K562 (cell line): ENCODE results near the gene FRMD4A. TPM values are rescaled to one million over a fixed set of nuclear protein-coding genes. Genes with fewer than 3 reads are reported as not detected.

ENCODE experiments used
- ATAC-seq: fragments of 200-7000 bp; cut with Tn5 transposase; 3 replicates; pipeline ENCODE4 v1.9.1; 2020; ENCODE audit warnings: moderate library complexity
- BruUV-seq: library from RNA; stranded (reverse); fragments of 400-500 nt; replicated peaks from 2 replicates; lab custom pipeline; 2021; lab: Mats Ljungman, UMichigan
- CTCF ChIA-PET: fragments of 300-600 bp; formaldehyde crosslinking; extraction: SDS; loops from one replicate; lab custom pipeline; 2021; ENCODE audit warnings: low intra/inter-chr PET ratio; lab: Yijun Ruan, JAX
- POLR2A ChIA-PET: fragments of 300-600, 350-650 bp; sonication (Branson Sonifier 250); formaldehyde crosslinking; extraction: SDS; loops from one replicate; lab custom pipeline; 2021; ENCODE audit warnings: antibody characterized with exemption, inconsistent platforms; lab: Yijun Ruan, JAX
- DNase-seq, 4 experiments: peaks; one replicate each; pipeline versions ENCODE4 v3.0.0 to v3.0.0-alpha.2; 2011 to 2018; ENCODE audit warnings: low spot score in 3 of 4, mixed read lengths in 3 of 4; ENCODE audit errors: extremely low read depth in 1 of 4
- FAIRE-seq: peaks from 2 replicates; lab custom pipeline; 2011; peaks lifted over from hg19 to GRCh38; lab: Jason Lieb, UNC
- H2AFZ ChIP-seq: 2 replicates; pipeline ENCODE4 v1.6.0; 2011; ENCODE audit warnings: low read depth, low read length, control low read depth, inconsistent platforms
- H3K27ac ChIP-seq: fragments of 200-600 bp; 3 replicates; pipeline ENCODE4 v1.8.0; 2011; ENCODE audit warnings: low read depth, mild to moderate bottlenecking, control low read depth, inconsistent platforms, low read length, moderate library complexity, mixed read lengths; ENCODE audit errors: extremely low read depth
- H3K27me3 ChIP-seq, 2 experiments: fragments of 300-600 bp in 1 of 2; 2 replicates in 1 of 2; 3 replicates in 1 of 2; pipeline versions ENCODE4 v1.6.0 to v1.8.0; 2011; ENCODE audit warnings: inconsistent platforms in 2 of 2, low read length in 2 of 2, mild to moderate bottlenecking in 1 of 2, mixed read lengths in 1 of 2, moderate library complexity in 1 of 2; ENCODE audit not compliant: control insufficient read depth in 2 of 2, insufficient read depth in 2 of 2
- H3K36me3 ChIP-seq: fragments of 300-600 bp; 3 replicates; pipeline ENCODE4 v1.8.0; 2011; ENCODE audit warnings: mild to moderate bottlenecking, low read length, inconsistent platforms; ENCODE audit not compliant: control insufficient read depth, insufficient read depth
- H3K4me1 ChIP-seq, 2 experiments: fragments of 200-600 bp in 1 of 2; replicated peaks in 1 of 2; 2 replicates in 1 of 2; 3 replicates in 1 of 2; pipeline versions ENCODE4 v1.5.1 to v1.8.0; 2011; ENCODE audit warnings: inconsistent platforms in 2 of 2, low read length in 2 of 2, mild to moderate bottlenecking in 1 of 2, mixed read lengths in 1 of 2, moderate library complexity in 1 of 2; ENCODE audit not compliant: control insufficient read depth in 2 of 2, insufficient read depth in 2 of 2
- H3K4me2 ChIP-seq: 2 replicates; pipeline ENCODE4 v1.6.1; 2011; ENCODE audit warnings: low read length, control low read depth, inconsistent platforms, mixed read lengths; ENCODE audit not compliant: insufficient read depth
- H3K4me3 ChIP-seq: fragments of 200-600 bp; sonication (generic), shearing (Covaris generic); 2 replicates; pipeline ENCODE4 v1.5.1; 2016; ENCODE audit warnings: control low read depth, inconsistent platforms
- H3K79me2 ChIP-seq: fragments of 200-600 bp; 3 replicates; pipeline ENCODE4 v1.8.0; 2011; ENCODE audit warnings: low read length, inconsistent platforms; ENCODE audit not compliant: control insufficient read depth, insufficient read depth
- H3K9ac ChIP-seq, 2 experiments: 2 replicates each; pipeline versions ENCODE4 v1.6.0 to v1.6.1; 2011; ENCODE audit warnings: low read depth in 2 of 2, low read length in 2 of 2, control low read depth in 1 of 2, inconsistent platforms in 1 of 2, mild to moderate bottlenecking in 1 of 2, mixed read lengths in 1 of 2; ENCODE audit not compliant: insufficient read depth in 1 of 2
- H3K9me1 ChIP-seq: one replicate; pipeline ENCODE4 v1.6.0; 2011; ENCODE audit warnings: inconsistent platforms, mild to moderate bottlenecking, low read length, moderate library complexity; ENCODE audit not compliant: control insufficient read depth, insufficient read depth
- H3K9me3 ChIP-seq: replicated peaks from 2 replicates; pipeline ENCODE4 v1.5.1; 2011; ENCODE audit warnings: low read depth, low read length, inconsistent platforms; ENCODE audit not compliant: control insufficient read depth, insufficient read depth
- H4K20me1 ChIP-seq: replicated peaks from 2 replicates; pipeline ENCODE4 v1.6.1; 2011; ENCODE audit warnings: low read length, inconsistent platforms, mixed read lengths; ENCODE audit not compliant: control insufficient read depth, insufficient read depth
- CGGBP1 ChIP-seq: fragments of 250-450 bp; sonication (Bioruptor Pico); IDR thresholded peaks from 2 replicates; pipeline ENCODE4 v1.9.0; 2021; ENCODE audit warnings: mild to moderate bottlenecking
- CHD2 ChIP-seq: IDR thresholded peaks from 2 replicates; pipeline ENCODE4 v1.6.1; 2011; ENCODE audit warnings: low read depth, low read length
- E2F4 ChIP-seq: sonication (generic); formaldehyde crosslinking; IDR thresholded peaks from 2 replicates; pipeline ENCODE4 v1.8.0; 2022; ENCODE audit warnings: mild to moderate bottlenecking, low read depth, missing genetic modification reagents
- E2F5 ChIP-seq: sonication (generic); formaldehyde crosslinking; IDR thresholded peaks from 2 replicates; pipeline ENCODE4 v1.8.0; 2022; ENCODE audit warnings: mild to moderate bottlenecking, missing genetic modification reagents
- HDAC2 ChIP-seq: fragments of 450-650 bp; IDR thresholded peaks from 2 replicates; pipeline ENCODE4 v1.6.1; 2016; ENCODE audit warnings: mild to moderate bottlenecking
- NR2C1 ChIP-seq, 2 experiments: fragments of 450-650 bp; IDR thresholded peaks; 2 replicates each; pipeline ENCODE4 v1.6.1; 2017; ENCODE audit warnings: mild to moderate bottlenecking in 2 of 2, antibody characterized with exemption in 1 of 2, inconsistent platforms in 1 of 2, missing compliant biosample characterization in 1 of 2, missing genetic modification characterization in 1 of 2
- THRA ChIP-seq: fragments of 450-650 bp; IDR thresholded peaks from 2 replicates; pipeline ENCODE4 v1.6.1; 2017; ENCODE audit warnings: mild to moderate bottlenecking, moderate library complexity
- VEZF1 ChIP-seq: fragments of 200-800 bp; sonication (Bioruptor generic); IDR thresholded peaks from 2 replicates; pipeline ENCODE4 v1.6.1; 2017; ENCODE audit warnings: missing genetic modification characterization, missing compliant biosample characterization
- ZBTB2 ChIP-seq: fragments of 450-650 bp; IDR thresholded peaks from 2 replicates; pipeline ENCODE4 v1.6.1; 2016; ENCODE audit warnings: antibody characterized with exemption
- ZHX1 ChIP-seq: fragments of 150-350 bp; conservative IDR thresholded peaks from 2 replicates; pipeline ENCODE4 v1.6.1; 2014; ENCODE audit warnings: low read length
- ZNF444 ChIP-seq: fragments of 250-450 bp; sonication (Bioruptor Pico); IDR thresholded peaks from 2 replicates; pipeline ENCODE4 v1.4.0; 2020; ENCODE audit warnings: mild to moderate bottlenecking, moderate library complexity
- WGBS: fragments of 100-300 bp; shearing (Covaris generic); methylation state at CpG from one replicate; pipeline ENCODE4 v1.1.6; 2016; ENCODE audit warnings: low coverage, mixed read lengths; ENCODE audit not compliant: insufficient coverage; ENCODE audit errors: missing lambda C conversion rate; 5-methylcytosine and 5-hydroxymethylcytosine counted together
- in situ Hi-C: fragments of 300-500 bp; cut with MboI; formaldehyde crosslinking; loops from 4 replicates; pipeline ENCODE4 v1.15.0; 2018; ENCODE audit warnings: inconsistent platforms, mixed read lengths
- intact Hi-C: fragments of 100-400 bp; cut with micrococcal nuclease; formaldehyde crosslinking; loops from 2 replicates; pipeline ENCODE4 v1.14.2; 2022
- polyA plus RNA-seq, 8 experiments: library from polyadenylated mRNA; depleted of rRNA in 4 of 8; stranded (reverse) in 5 of 8; unstranded in 3 of 8; fragments of >200 nt; fragmentation: Nextera tagmentation in 2 of 8; fragmentation: Illumina TruSeq in 1 of 8; extraction: Ambion mirVana in 2 of 8; extraction: Trizol in 1 of 8; gene quantifications; 2 replicates each; pipeline versions ENCODE4 v1.2.1 to v1.2.3, GENCODE V29; 2011 to 2014; ENCODE audit warnings: inconsistent platforms in 1 of 8, missing spikeins in 1 of 8
- total RNA-seq, 7 experiments: library from RNA; depleted of rRNA in 6 of 7; stranded (reverse); fragments of >200 nt in 6 of 7; fragmentation: Illumina TruSeq in 2 of 7; extraction: Trizol in 2 of 7; gene quantifications; 2 replicates each; pipeline versions ENCODE4 v1.2.1 to v1.2.3, GENCODE V29; 2011 to 2021; ENCODE audit warnings: low replicate concordance in 1 of 7

The FRMD4A gene
- total and polyA plus RNA-seq, 9 of the 15 experiments (the other 6 are each of a cell fraction or from before 2014, with no cell fraction given), result 0.80 to 5.2 (median 3.0) TPM

- FAIRE-seq, result no peak
- intact Hi-C loops, result no loop called here
- no peak for TF ChIP-seq NR2C1 (IDR thresholded peaks at IDR 0.05)
- TF ChIP-seq NR2C1 (tag; IDR thresholded peaks at IDR 0.05), result no peak
- no peak for TF ChIP-seq THRA
- no peak for TF ChIP-seq ZNF444 (CRISPR knock-in tag)
- TF ChIP-seq ZBTB2, result no peak
- no peak for TF ChIP-seq E2F5 (CRISPR knock-in tag)
- no peak for TF ChIP-seq CHD2
- no peak for TF ChIP-seq E2F4 (CRISPR knock-in tag)
- TF ChIP-seq ZHX1, result no peak
- TF ChIP-seq CGGBP1 (CRISPR knock-in tag), result no peak
- TF ChIP-seq VEZF1 (CRISPR knock-in tag), result no peak
- no peak for TF ChIP-seq HDAC2
Observed at GRCh38 chr10:14205233-14205632, 125.5 kb downstream of the FRMD4A start.

More at GRCh38 chr10:14205233-14205632, 125.5 kb downstream of the FRMD4A start:
- Histone ChIP-seq H3K27ac (no peak overlapping the region), H3K4me3 (no peak overlapping the region), H3K9me1 (no peaks in the 10 kb centered on the region), H3K9ac (no peak overlapping the region), H3K27me3 (peaks cover 3 to 20% of the 10 kb centered on the region in 2 experiments; a peak in 4 of 5 replicates), H3K36me3 (no peaks in the 10 kb centered on the region), H4K20me1 (no peaks in the 10 kb centered on the region), H3K4me1 (no peaks in the 10 kb centered on the region), H3K4me2 (no peak overlapping the region), H3K9me3 (no peaks in the 10 kb centered on the region), H3K79me2 (no peaks in the 10 kb centered on the region), H2AFZ (no peak overlapping the region)
- CTCF ChIA-PET, result no interaction called here
- in situ Hi-C loops, result no loop called here
- no TSS peak for BruUV-seq
- ATAC-seq, result no peak
- DNase-seq, result no peak
- POLR2A ChIA-PET, result interaction anchor here (1.4 kb wide), 1 partner anchor 19 kb away, joined by 5 read pairs; no protein-coding TSS in a partner anchor
- 0% methylated on average over 4 of the region's 4 CpGs for WGBS
